SK-N-SH (cell line): Measurements from ENCODE around the gene TMEM25. TPM values are rescaled to one million over a fixed set of nuclear protein-coding genes. Genes with fewer than 3 reads are reported as not detected.

Experiments used
- CTCF ChIA-PET: fragments of 300-600, 350-600 bp; formaldehyde crosslinking; extraction: SDS; loops from one replicate; lab custom pipeline; 2021; lab: Yijun Ruan, JAX
- POLR2A ChIA-PET: fragments of 350-600 bp; sonication (Branson Sonifier 250); formaldehyde crosslinking; extraction: SDS; loops from one replicate; lab custom pipeline; 2020; ENCODE audit warnings: antibody characterized with exemption, inconsistent platforms; lab: Yijun Ruan, JAX
- DNase-seq: peaks from one replicate; pipeline ENCODE4 v3.0.0; 2012
- H2AFZ ChIP-seq: fragments of 200-600 bp; sonication (generic); 2 replicates; pipeline ENCODE4 v1.8.1; 2016; ENCODE audit warnings: antibody characterized with exemption, mild to moderate bottlenecking, low read depth
- H3F3A ChIP-seq: fragments of 200-600 bp; sonication (generic); replicated peaks from 2 replicates; pipeline ENCODE3; 2016; ENCODE audit warnings: antibody characterized with exemption, mild to moderate bottlenecking; ENCODE audit not compliant: insufficient read depth
- H3K27ac ChIP-seq, 2 experiments: fragments of 200-500 bp in 1 of 2; fragments of 200-600 bp in 1 of 2; sonication (Bioruptor generic) in 1 of 2; sonication (generic), shearing (Covaris generic) in 1 of 2; 2 replicates each; pipeline versions ENCODE4 v1.5.1 to v1.6.1; 2014 to 2016; ENCODE audit warnings: low read depth in 2 of 2, inconsistent platforms in 1 of 2, low read length in 1 of 2, mild to moderate bottlenecking in 1 of 2, mixed read lengths in 1 of 2
- H3K27me3 ChIP-seq: fragments of 200-600 bp; sonication (generic), shearing (Covaris generic); 2 replicates; pipeline ENCODE4 v1.6.1; 2016; ENCODE audit warnings: mixed run types; ENCODE audit not compliant: insufficient read depth
- H3K36me3 ChIP-seq, 2 experiments: fragments of 200-500 bp in 1 of 2; fragments of 200-600 bp in 1 of 2; sonication (Bioruptor generic) in 1 of 2; sonication (generic) in 1 of 2; replicated peaks in 1 of 2; 2 replicates each; pipeline versions ENCODE3 to v1.5.1; 2014 to 2016; ENCODE audit warnings: low read length in 1 of 2, mild to moderate bottlenecking in 1 of 2; ENCODE audit not compliant: insufficient read depth in 2 of 2, control insufficient read depth in 1 of 2
- H3K4me1 ChIP-seq, 2 experiments: fragments of 200-500 bp in 1 of 2; fragments of 200-600 bp in 1 of 2; sonication (Bioruptor generic) in 1 of 2; sonication (generic), shearing (Covaris generic) in 1 of 2; 2 replicates each; pipeline versions ENCODE4 v1.5.1 to v1.6.1; 2014 to 2016; ENCODE audit warnings: low read depth in 1 of 2, low read length in 1 of 2, mixed run types in 1 of 2; ENCODE audit not compliant: insufficient read depth in 2 of 2, control insufficient read depth in 1 of 2
- H3K4me2 ChIP-seq: fragments of 200-600 bp; sonication (generic), shearing (Covaris generic); 2 replicates; pipeline ENCODE4 v1.6.1; 2017; ENCODE audit warnings: mixed run types
- H3K4me3 ChIP-seq, 2 experiments: fragments of 200-500 bp in 1 of 2; fragments of 200-600 bp in 1 of 2; sonication (Bioruptor generic) in 1 of 2; sonication (generic), shearing (Covaris generic) in 1 of 2; 2 replicates each; pipeline versions ENCODE4 v1.5.1 to v1.8.1; 2014 to 2016; ENCODE audit warnings: low read depth in 2 of 2, inconsistent platforms in 1 of 2, low read length in 1 of 2, mild to moderate bottlenecking in 1 of 2, mixed read lengths in 1 of 2, moderate library complexity in 1 of 2
- H3K79me2 ChIP-seq: fragments of 200-600 bp; sonication (generic); 2 replicates; pipeline ENCODE4 v1.8.1; 2017; ENCODE audit warnings: mild to moderate bottlenecking; ENCODE audit not compliant: insufficient read depth
- H3K9ac ChIP-seq: fragments of 200-600 bp; sonication (generic); 2 replicates; pipeline ENCODE4 v1.6.1; 2017; ENCODE audit warnings: mixed run types
- H3K9me2 ChIP-seq: fragments of 200-600 bp; sonication (generic); 2 replicates; pipeline ENCODE4 v1.6.1; 2017; ENCODE audit warnings: mixed run types
- H3K9me3 ChIP-seq: fragments of 200-600 bp; sonication (generic); 2 replicates; pipeline ENCODE4 v1.6.1; 2017; ENCODE audit warnings: mixed run types, mild to moderate bottlenecking, moderate library complexity
- H4K20me1 ChIP-seq: fragments of 200-600 bp; sonication (generic); 2 replicates; pipeline ENCODE4 v1.6.1; 2017; ENCODE audit warnings: mild to moderate bottlenecking, mixed run types; ENCODE audit not compliant: insufficient read depth
- ELF1 ChIP-seq: IDR thresholded peaks from 2 replicates; pipeline ENCODE4 v1.4.0; 2012
- FOXJ3 ChIP-seq: sonication (generic); formaldehyde crosslinking; IDR thresholded peaks from 2 replicates; pipeline ENCODE4 v1.5.1; 2020; ENCODE audit warnings: mild to moderate bottlenecking, missing genetic modification reagents
- IRF3 ChIP-seq: fragments of 150-350 bp; IDR thresholded peaks from 2 replicates; pipeline ENCODE4 v1.6.1; 2016; ENCODE audit warnings: mild to moderate bottlenecking, low read depth, low read length
- JUND ChIP-seq: IDR thresholded peaks from 2 replicates; pipeline ENCODE4 v1.4.0; 2012
- MEF2A ChIP-seq: IDR thresholded peaks from 2 replicates; pipeline ENCODE4 v1.4.0; 2012; ENCODE audit warnings: low read depth, borderline replicate concordance
- NRF1 ChIP-seq: IDR thresholded peaks from 2 replicates; pipeline ENCODE4 v1.6.1; 2012; ENCODE audit warnings: low read depth, mild to moderate bottlenecking, low read length
- RXRA ChIP-seq: IDR thresholded peaks from 2 replicates; pipeline ENCODE4 v1.4.0; 2012; ENCODE audit warnings: low read depth, mild to moderate bottlenecking, borderline replicate concordance
- USF2 ChIP-seq: fragments of 150-350 bp; IDR thresholded peaks from 2 replicates; pipeline ENCODE4 v1.6.1; 2017; ENCODE audit warnings: antibody characterized with exemption, low read length, low read depth, borderline replicate concordance
- WGBS: methylation state at CpG from one replicate; pipeline ENCODE4 v1.1.6; 2017; ENCODE audit warnings: low lambda C conversion rate; 5-methylcytosine and 5-hydroxymethylcytosine counted together
- polyA plus RNA-seq, 3 experiments: library from polyadenylated mRNA; depleted of rRNA; stranded (reverse); fragments of >200 nt; gene quantifications; 2 replicates each; pipeline ENCODE4 v1.2.3, GENCODE V29; 2012

TMEM25 gene
- polyA plus RNA-seq, 1 of the 3 experiments (the other 2 are of a cell fraction), result 30.0 TPM

GRCh38 chr11:118581057-118581456 is 50.1 kb downstream of the TMEM25 start:
- TF ChIP-seq FOXJ3 (no peak), JUND (no peak), MEF2A (no peak), RXRA (no peak), ELF1 (no peak), USF2 (no peak), IRF3 (no peak), NRF1 (no peak)
- H3K27me3 ChIP-seq, result no peaks in the 10 kb centered on the region
- H3K4me2 ChIP-seq, result no peak overlapping the region
- H3K9me3 ChIP-seq, result no peaks in the 10 kb centered on the region
- H4K20me1 ChIP-seq, result peaks cover 85% of the 10 kb centered on the region
- H2AFZ ChIP-seq, result no peak overlapping the region
- H3K4me1 ChIP-seq, result no peaks in the 10 kb centered on the region; a peak in 1 of 4 replicates
- no peaks in the 10 kb centered on the region for H3K9me2 ChIP-seq
- CTCF ChIA-PET, result no interaction called here
- no peak overlapping the region for H3K4me3 ChIP-seq
- H3K79me2 ChIP-seq, result peaks cover 99% of the 10 kb centered on the region
- H3K36me3 ChIP-seq, result peaks cover 33 to 67% of the 10 kb centered on the region in 2 experiments
- peaks cover 16% of the 10 kb centered on the region for H3F3A ChIP-seq
- no peak overlapping the region for H3K9ac ChIP-seq
- no peak for DNase-seq
- H3K27ac ChIP-seq, result no peak overlapping the region
- POLR2A ChIA-PET, result no interaction called here
- WGBS, result 89% methylated on average over 6 of the region's 6 CpGs

Other genes starting within 250 kb of the TMEM25 start
- gene CD3E, start 226.5 kb upstream of the TMEM25 start, polyA plus RNA-seq (2012; rRNA removed), result not detected in 2 replicates
- 0.44 TPM in 1 of 2 replicates, not detected in the other for gene CD3D, start 188.5 kb upstream of the TMEM25 start, polyA plus RNA-seq (2012; rRNA removed)
- gene CD3G, start 186.8 kb upstream of the TMEM25 start, polyA plus RNA-seq (2012; rRNA removed), result not detected in 2 replicates
- gene UBE4A, start 171.6 kb upstream of the TMEM25 start, polyA plus RNA-seq (2012; rRNA removed), result 7.7 and 9.3 TPM in 2 replicates
- 140 and 152 TPM in 2 replicates for gene ATP5MG, start 129.6 kb upstream of the TMEM25 start, polyA plus RNA-seq (2012; rRNA removed)
- 15.7 and 16.6 TPM in 2 replicates for gene KMT2A, start 94.7 kb upstream of the TMEM25 start, polyA plus RNA-seq (2012; rRNA removed)
- 0.18 and 0.29 TPM in 2 replicates for gene TTC36, start 3.7 kb upstream of the TMEM25 start, polyA plus RNA-seq (2012; rRNA removed)
- 23.4 and 30.8 TPM in 2 replicates for gene IFT46, start 34.7 kb downstream of the TMEM25 start, polyA plus RNA-seq (2012; rRNA removed)
- gene ARCN1, start 41.2 kb downstream of the TMEM25 start, polyA plus RNA-seq (2012; rRNA removed), result 128 and 162 TPM in 2 replicates
- 89.4 and 104 TPM in 2 replicates for gene PHLDB1, start 76.4 kb downstream of the TMEM25 start, polyA plus RNA-seq (2012; rRNA removed)
- gene TREH, start 148.5 kb downstream of the TMEM25 start, polyA plus RNA-seq (2012; rRNA removed), result not detected in 2 replicates